Lung microvascular endothelial cell (primary cell): Measurements from ENCODE around the gene SASH1. TPM values are rescaled to one million over a fixed set of nuclear protein-coding genes. Genes with fewer than 3 reads are reported as not detected.

Experiments
- DNase-seq, 2 donors: peaks; one replicate each; pipeline versions ENCODE4 v3.0.0 to v3.0.0-alpha.2; 2010; ENCODE audit warnings: low read depth in 2 of 2
- total RNA-seq: library from RNA; depleted of rRNA; stranded (reverse); fragments of >200 nt; gene quantifications from 2 replicates; pipeline ENCODE4 v1.2.1, GENCODE V29; 2014

The SASH1 gene
- total RNA-seq, 1 donor from 2014 or later, result 116 TPM

GRCh38 chr6:148455674-148456558 lies 113.3 kb downstream of the SASH1 start:
- peak; percentile 73 to 83 for DNase-seq

- peak; percentile 43 to 98 for DNase-seq
Measured at GRCh38 chr6:148457137-148457842, 114.7 kb downstream of the SASH1 start.

GRCh38 chr6:148457843-148458159 lies 115.2 kb downstream of the SASH1 start:
- no peak for DNase-seq

GRCh38 chr6:148459238-148459637 lies 116.6 kb downstream of the SASH1 start:
- no peak for DNase-seq

GRCh38 chr6:148460876-148461646 lies 118.4 kb downstream of the SASH1 start:
- no peak for DNase-seq

- DNase-seq, result peak in 1 of 2 donors; percentile 50
Measured at GRCh38 chr6:148461986-148462577, 119.4 kb downstream of the SASH1 start.

- no peak for DNase-seq
Measured at GRCh38 chr6:148463671-148464070, 121.0 kb downstream of the SASH1 start.

- peak; percentile 80 to 86 for DNase-seq
Measured at GRCh38 chr6:148464319-148465010, 121.8 kb downstream of the SASH1 start.

- no peak for DNase-seq
Measured at GRCh38 chr6:148465011-148465335, 122.3 kb downstream of the SASH1 start.

GRCh38 chr6:148465670-148466069 lies 123.0 kb downstream of the SASH1 start:
- no peak for DNase-seq

- DNase-seq, result no peak
Measured at GRCh38 chr6:148466158-148466557, 123.5 kb downstream of the SASH1 start.

- DNase-seq, result no peak
Measured at GRCh38 chr6:148467926-148468325, 125.3 kb downstream of the SASH1 start.

- DNase-seq, result no peak
Measured at GRCh38 chr6:148470156-148470555, 127.5 kb downstream of the SASH1 start.

- no peak for DNase-seq
Measured at GRCh38 chr6:148470606-148471465, 128.2 kb downstream of the SASH1 start.

GRCh38 chr6:148471624-148472159 lies 129.1 kb downstream of the SASH1 start:
- no peak for DNase-seq

- DNase-seq, result no peak
Measured at GRCh38 chr6:148472171-148473105, 129.8 kb downstream of the SASH1 start.

- no peak for DNase-seq
Measured at GRCh38 chr6:148479497-148479896, 136.9 kb downstream of the SASH1 start.

GRCh38 chr6:148487461-148487860 lies 144.8 kb downstream of the SASH1 start:
- no peak for DNase-seq
